HEK293 (cell line): ENCODE results near the gene SLC2A4.

ENCODE experiments used
- GLI2 ChIP-seq: fragments of 450-650 bp; formaldehyde crosslinking; IDR thresholded peaks from 2 replicates; pipeline ENCODE4; 2017; ENCODE audit warnings: missing biosample characterization, missing genetic modification characterization, low read depth, borderline replicate concordance
- GLIS2 ChIP-seq: fragments of 450-650 bp; formaldehyde crosslinking; IDR thresholded peaks from 2 replicates; pipeline ENCODE4 v1.5.1; 2016; ENCODE audit warnings: missing biosample characterization, missing genetic modification characterization
- KLF8 ChIP-seq: fragments of 450-650 bp; formaldehyde crosslinking; IDR thresholded peaks from 2 replicates; pipeline ENCODE4 v1.5.1; 2016; ENCODE audit warnings: missing biosample characterization, missing genetic modification characterization
- OVOL3 ChIP-seq: fragments of 450-650 bp; formaldehyde crosslinking; IDR thresholded peaks from 2 replicates; pipeline ENCODE4 v1.5.1; 2016; ENCODE audit warnings: missing biosample characterization, missing genetic modification characterization
- SCRT1 ChIP-seq: fragments of 450-650 bp; formaldehyde crosslinking; IDR thresholded peaks from 2 replicates; pipeline ENCODE4 v1.5.1; 2016; ENCODE audit warnings: missing biosample characterization, missing genetic modification characterization, borderline replicate concordance
- SCRT2 ChIP-seq: fragments of 450-650 bp; formaldehyde crosslinking; IDR thresholded peaks from 2 replicates; pipeline ENCODE4 v1.5.1; 2016; ENCODE audit warnings: missing biosample characterization, missing genetic modification characterization
- ZFP41 ChIP-seq: fragments of 450-650 bp; formaldehyde crosslinking; IDR thresholded peaks from 2 replicates; pipeline ENCODE4 v1.5.1; 2016; ENCODE audit warnings: missing biosample characterization, missing genetic modification characterization, borderline replicate concordance
- ZNF10 ChIP-seq: fragments of 450-650 bp; formaldehyde crosslinking; IDR thresholded peaks from 2 replicates; pipeline ENCODE4 v1.5.1; 2017; ENCODE audit warnings: missing biosample characterization, missing genetic modification characterization
- ZNF138 ChIP-seq: fragments of 450-650 bp; formaldehyde crosslinking; IDR thresholded peaks from 2 replicates; pipeline ENCODE4 v1.5.1; 2016; ENCODE audit warnings: missing biosample characterization, missing genetic modification characterization, borderline replicate concordance
- ZNF335 ChIP-seq: fragments of 450-650 bp; formaldehyde crosslinking; conservative IDR thresholded peaks from 2 replicates; pipeline ENCODE4 v1.5.1; 2016; ENCODE audit warnings: missing biosample characterization, missing genetic modification characterization
- ZNF394 ChIP-seq: fragments of 450-650 bp; formaldehyde crosslinking; IDR thresholded peaks from 2 replicates; pipeline ENCODE4 v1.5.1; 2016; ENCODE audit warnings: missing biosample characterization, missing genetic modification characterization, mild to moderate bottlenecking, moderate library complexity, borderline replicate concordance
- ZNF548 ChIP-seq: fragments of 450-650 bp; formaldehyde crosslinking; IDR thresholded peaks from 2 replicates; pipeline ENCODE4 v1.5.1; 2016; ENCODE audit warnings: missing biosample characterization, missing genetic modification characterization
- ZNF549 ChIP-seq: fragments of 450-650 bp; IDR thresholded peaks from 2 replicates; pipeline ENCODE4 v1.5.1; 2018; ENCODE audit warnings: missing biosample characterization, missing genetic modification characterization, mild to moderate bottlenecking, inconsistent platforms, moderate library complexity
- ZNF560 ChIP-seq: fragments of 450-650 bp; formaldehyde crosslinking; IDR thresholded peaks from 2 replicates; pipeline ENCODE4 v1.5.1; 2017; ENCODE audit warnings: missing biosample characterization, missing genetic modification characterization, borderline replicate concordance
- ZNF571 ChIP-seq: fragments of 450-650 bp; formaldehyde crosslinking; IDR thresholded peaks from 2 replicates; pipeline ENCODE4 v1.5.0; 2017; ENCODE audit warnings: missing biosample characterization, missing genetic modification characterization
- ZNF629 ChIP-seq: fragments of 450-650 bp; formaldehyde crosslinking; IDR thresholded peaks from 2 replicates; pipeline ENCODE4 v1.5.1; 2017; ENCODE audit warnings: missing biosample characterization, missing genetic modification characterization
- ZNF664 ChIP-seq: fragments of 450-650 bp; formaldehyde crosslinking; IDR thresholded peaks from 2 replicates; pipeline ENCODE4 v1.5.1; 2016; ENCODE audit warnings: missing biosample characterization, missing genetic modification characterization
- ZNF701 ChIP-seq: fragments of 450-650 bp; formaldehyde crosslinking; IDR thresholded peaks from 2 replicates; pipeline ENCODE4 v1.5.1; 2016; ENCODE audit warnings: missing biosample characterization, missing genetic modification characterization
- ZNF768 ChIP-seq: fragments of 450-650 bp; formaldehyde crosslinking; IDR thresholded peaks from 2 replicates; pipeline ENCODE4 v1.5.1; 2018; ENCODE audit warnings: missing biosample characterization, mild to moderate bottlenecking, missing genetic modification characterization
- ZNF792 ChIP-seq: fragments of 450-650 bp; formaldehyde crosslinking; IDR thresholded peaks from 2 replicates; pipeline ENCODE4 v1.5.1; 2016; ENCODE audit warnings: missing biosample characterization, missing genetic modification characterization
- TF ChIP-seq, protein P1 (sequence below): fragments of 450-650 bp; formaldehyde crosslinking; IDR thresholded peaks from 2 replicates; pipeline ENCODE4 v1.5.1; 2016; ENCODE audit warnings: missing biosample characterization, missing genetic modification characterization
- TF ChIP-seq, protein P2 (sequence below): fragments of 450-650 bp; formaldehyde crosslinking; IDR thresholded peaks from 2 replicates; pipeline ENCODE4 v1.5.1; 2016; ENCODE audit warnings: missing biosample characterization, missing genetic modification characterization
- TF ChIP-seq, protein P3 (sequence below): fragments of 450-650 bp; formaldehyde crosslinking; IDR thresholded peaks from 2 replicates; pipeline ENCODE4 v1.5.1; 2017; ENCODE audit warnings: missing biosample characterization, missing genetic modification characterization
- TF ChIP-seq, protein P4 (sequence below): fragments of 450-650 bp; formaldehyde crosslinking; IDR thresholded peaks from 2 replicates; pipeline ENCODE4 v1.5.1; 2016; ENCODE audit warnings: missing biosample characterization, missing genetic modification characterization
- TF ChIP-seq, protein P5 (sequence below): fragments of 450-650 bp; formaldehyde crosslinking; IDR thresholded peaks from 2 replicates; pipeline ENCODE4 v1.5.0; 2017; ENCODE audit warnings: missing biosample characterization, missing genetic modification characterization, borderline replicate concordance
- TF ChIP-seq, protein P6 (sequence below): fragments of 450-650 bp; formaldehyde crosslinking; IDR thresholded peaks from 2 replicates; pipeline ENCODE4 v1.5.1; 2016; ENCODE audit warnings: missing biosample characterization, missing genetic modification characterization

SLC2A4 gene

DNA sequence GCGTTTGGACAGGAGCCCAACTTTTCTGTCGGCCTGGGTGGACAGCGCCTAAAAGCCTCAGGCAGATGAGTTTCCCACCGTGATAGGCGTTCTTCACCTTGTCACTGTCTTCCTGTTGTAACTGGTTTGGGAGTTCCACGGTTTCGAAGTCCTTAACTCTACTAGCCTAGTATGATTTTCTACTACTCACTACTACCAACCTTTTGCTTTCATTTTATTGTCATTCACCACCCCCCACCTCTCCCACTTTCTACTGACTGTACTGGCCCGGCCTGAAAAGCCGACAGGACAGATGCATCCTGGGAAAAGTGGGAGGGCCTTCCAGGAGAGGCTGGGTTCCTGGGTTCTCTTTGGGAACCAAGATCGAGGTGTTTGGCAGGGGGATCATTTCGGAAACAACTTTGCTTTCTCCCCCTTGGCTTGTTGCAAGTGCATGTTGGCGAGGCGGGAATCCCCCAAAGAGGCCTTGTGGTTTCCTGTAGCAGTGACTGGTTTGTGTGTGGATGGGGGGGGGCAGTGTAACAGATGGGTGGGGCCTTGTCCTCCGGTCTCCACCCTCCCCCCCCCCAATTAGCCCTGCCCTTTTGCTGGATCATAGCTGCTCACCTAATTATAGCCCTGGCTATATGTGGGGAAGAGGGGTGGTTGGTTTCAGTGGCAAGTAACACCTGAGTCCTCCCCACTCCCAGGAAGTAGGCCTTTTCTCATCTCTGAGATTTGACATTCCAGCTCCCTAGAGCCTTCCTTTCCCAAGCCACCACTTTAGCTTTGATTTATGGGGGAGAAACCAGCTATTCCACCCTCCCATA is 27.3 kb downstream of the SLC2A4 start (continued):
- TF ChIP-seq ZNF335 (tag by site-specific recombination) (peak; percentile 83), ZNF571 (tag by site-specific recombination) (no peak), ZNF701 (tag by site-specific recombination) (no peak), GLI2 (no peak), ZNF768 (no peak), ZNF138 (no peak), ZNF629 (tag by site-specific recombination) (peak; percentile 21; the same call in 1 of the 2 replicates), ZNF394 (tag by site-specific recombination) (0 out of 2 replicates have a peak, but pooled peaks have one; percentile 38), ZNF548 (no peak), KLF8 (tag by site-specific recombination) (peak; percentile 25), ZFP41 (tag by site-specific recombination) (no peak), ZNF664 (peak; percentile 99), ZNF549 (tag by site-specific recombination) (no peak), SCRT1 (tag by site-specific recombination) (no peak), ZNF560 (no peak), OVOL3 (tag by site-specific recombination) (no peak), GLIS2 (tag by site-specific recombination) (no peak), SCRT2 (tag by site-specific recombination) (peak; percentile 89), ZNF792 (tag by site-specific recombination) (no peak), ZNF10 (tag by site-specific recombination) (no peak)
- TF ChIP-seq, protein P1, sequence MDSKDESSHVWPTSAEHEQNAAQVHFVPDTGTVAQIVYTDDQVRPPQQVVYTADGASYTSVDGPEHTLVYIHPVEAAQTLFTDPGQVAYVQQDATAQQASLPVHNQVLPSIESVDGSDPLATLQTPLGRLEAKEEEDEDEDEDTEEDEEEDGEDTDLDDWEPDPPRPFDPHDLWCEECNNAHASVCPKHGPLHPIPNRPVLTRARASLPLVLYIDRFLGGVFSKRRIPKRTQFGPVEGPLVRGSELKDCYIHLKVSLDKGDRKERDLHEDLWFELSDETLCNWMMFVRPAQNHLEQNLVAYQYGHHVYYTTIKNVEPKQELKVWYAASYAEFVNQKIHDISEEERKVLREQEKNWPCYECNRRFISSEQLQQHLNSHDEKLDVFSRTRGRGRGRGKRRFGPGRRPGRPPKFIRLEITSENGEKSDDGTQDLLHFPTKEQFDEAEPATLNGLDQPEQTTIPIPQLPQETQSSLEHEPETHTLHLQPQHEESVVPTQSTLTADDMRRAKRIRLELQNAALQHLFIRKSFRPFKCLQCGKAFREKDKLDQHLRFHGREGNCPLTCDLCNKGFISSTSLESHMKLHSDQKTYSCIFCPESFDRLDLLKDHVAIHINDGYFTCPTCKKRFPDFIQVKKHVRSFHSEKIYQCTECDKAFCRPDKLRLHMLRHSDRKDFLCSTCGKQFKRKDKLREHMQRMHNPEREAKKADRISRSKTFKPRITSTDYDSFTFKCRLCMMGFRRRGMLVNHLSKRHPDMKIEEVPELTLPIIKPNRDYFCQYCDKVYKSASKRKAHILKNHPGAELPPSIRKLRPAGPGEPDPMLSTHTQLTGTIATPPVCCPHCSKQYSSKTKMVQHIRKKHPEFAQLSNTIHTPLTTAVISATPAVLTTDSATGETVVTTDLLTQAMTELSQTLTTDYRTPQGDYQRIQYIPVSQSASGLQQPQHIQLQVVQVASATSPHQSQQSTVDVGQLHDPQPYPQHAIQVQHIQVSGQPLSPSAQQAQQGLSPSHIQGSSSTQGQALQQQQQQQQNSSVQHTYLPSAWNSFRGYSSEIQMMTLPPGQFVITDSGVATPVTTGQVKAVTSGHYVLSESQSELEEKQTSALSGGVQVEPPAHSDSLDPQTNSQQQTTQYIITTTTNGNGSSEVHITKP (tag by site-specific recombination) = peak; percentile 99
- TF ChIP-seq, protein P2, sequence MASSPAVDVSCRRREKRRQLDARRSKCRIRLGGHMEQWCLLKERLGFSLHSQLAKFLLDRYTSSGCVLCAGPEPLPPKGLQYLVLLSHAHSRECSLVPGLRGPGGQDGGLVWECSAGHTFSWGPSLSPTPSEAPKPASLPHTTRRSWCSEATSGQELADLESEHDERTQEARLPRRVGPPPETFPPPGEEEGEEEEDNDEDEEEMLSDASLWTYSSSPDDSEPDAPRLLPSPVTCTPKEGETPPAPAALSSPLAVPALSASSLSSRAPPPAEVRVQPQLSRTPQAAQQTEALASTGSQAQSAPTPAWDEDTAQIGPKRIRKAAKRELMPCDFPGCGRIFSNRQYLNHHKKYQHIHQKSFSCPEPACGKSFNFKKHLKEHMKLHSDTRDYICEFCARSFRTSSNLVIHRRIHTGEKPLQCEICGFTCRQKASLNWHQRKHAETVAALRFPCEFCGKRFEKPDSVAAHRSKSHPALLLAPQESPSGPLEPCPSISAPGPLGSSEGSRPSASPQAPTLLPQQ (tag by site-specific recombination) = no peak
- TF ChIP-seq, protein P3, sequence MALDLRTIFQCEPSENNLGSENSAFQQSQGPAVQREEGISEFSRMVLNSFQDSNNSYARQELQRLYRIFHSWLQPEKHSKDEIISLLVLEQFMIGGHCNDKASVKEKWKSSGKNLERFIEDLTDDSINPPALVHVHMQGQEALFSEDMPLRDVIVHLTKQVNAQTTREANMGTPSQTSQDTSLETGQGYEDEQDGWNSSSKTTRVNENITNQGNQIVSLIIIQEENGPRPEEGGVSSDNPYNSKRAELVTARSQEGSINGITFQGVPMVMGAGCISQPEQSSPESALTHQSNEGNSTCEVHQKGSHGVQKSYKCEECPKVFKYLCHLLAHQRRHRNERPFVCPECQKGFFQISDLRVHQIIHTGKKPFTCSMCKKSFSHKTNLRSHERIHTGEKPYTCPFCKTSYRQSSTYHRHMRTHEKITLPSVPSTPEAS (tag by site-specific recombination) = no peak
- TF ChIP-seq, protein P4, sequence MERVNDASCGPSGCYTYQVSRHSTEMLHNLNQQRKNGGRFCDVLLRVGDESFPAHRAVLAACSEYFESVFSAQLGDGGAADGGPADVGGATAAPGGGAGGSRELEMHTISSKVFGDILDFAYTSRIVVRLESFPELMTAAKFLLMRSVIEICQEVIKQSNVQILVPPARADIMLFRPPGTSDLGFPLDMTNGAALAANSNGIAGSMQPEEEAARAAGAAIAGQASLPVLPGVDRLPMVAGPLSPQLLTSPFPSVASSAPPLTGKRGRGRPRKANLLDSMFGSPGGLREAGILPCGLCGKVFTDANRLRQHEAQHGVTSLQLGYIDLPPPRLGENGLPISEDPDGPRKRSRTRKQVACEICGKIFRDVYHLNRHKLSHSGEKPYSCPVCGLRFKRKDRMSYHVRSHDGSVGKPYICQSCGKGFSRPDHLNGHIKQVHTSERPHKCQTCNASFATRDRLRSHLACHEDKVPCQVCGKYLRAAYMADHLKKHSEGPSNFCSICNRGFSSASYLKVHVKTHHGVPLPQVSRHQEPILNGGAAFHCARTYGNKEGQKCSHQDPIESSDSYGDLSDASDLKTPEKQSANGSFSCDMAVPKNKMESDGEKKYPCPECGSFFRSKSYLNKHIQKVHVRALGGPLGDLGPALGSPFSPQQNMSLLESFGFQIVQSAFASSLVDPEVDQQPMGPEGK (tag by site-specific recombination) = peak; percentile 58; the same call in 1 of the 2 replicates
- TF ChIP-seq, protein P5, sequence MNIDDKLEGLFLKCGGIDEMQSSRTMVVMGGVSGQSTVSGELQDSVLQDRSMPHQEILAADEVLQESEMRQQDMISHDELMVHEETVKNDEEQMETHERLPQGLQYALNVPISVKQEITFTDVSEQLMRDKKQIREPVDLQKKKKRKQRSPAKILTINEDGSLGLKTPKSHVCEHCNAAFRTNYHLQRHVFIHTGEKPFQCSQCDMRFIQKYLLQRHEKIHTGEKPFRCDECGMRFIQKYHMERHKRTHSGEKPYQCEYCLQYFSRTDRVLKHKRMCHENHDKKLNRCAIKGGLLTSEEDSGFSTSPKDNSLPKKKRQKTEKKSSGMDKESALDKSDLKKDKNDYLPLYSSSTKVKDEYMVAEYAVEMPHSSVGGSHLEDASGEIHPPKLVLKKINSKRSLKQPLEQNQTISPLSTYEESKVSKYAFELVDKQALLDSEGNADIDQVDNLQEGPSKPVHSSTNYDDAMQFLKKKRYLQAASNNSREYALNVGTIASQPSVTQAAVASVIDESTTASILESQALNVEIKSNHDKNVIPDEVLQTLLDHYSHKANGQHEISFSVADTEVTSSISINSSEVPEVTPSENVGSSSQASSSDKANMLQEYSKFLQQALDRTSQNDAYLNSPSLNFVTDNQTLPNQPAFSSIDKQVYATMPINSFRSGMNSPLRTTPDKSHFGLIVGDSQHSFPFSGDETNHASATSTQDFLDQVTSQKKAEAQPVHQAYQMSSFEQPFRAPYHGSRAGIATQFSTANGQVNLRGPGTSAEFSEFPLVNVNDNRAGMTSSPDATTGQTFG (tag by site-specific recombination) = no peak
- TF ChIP-seq, protein P6, sequence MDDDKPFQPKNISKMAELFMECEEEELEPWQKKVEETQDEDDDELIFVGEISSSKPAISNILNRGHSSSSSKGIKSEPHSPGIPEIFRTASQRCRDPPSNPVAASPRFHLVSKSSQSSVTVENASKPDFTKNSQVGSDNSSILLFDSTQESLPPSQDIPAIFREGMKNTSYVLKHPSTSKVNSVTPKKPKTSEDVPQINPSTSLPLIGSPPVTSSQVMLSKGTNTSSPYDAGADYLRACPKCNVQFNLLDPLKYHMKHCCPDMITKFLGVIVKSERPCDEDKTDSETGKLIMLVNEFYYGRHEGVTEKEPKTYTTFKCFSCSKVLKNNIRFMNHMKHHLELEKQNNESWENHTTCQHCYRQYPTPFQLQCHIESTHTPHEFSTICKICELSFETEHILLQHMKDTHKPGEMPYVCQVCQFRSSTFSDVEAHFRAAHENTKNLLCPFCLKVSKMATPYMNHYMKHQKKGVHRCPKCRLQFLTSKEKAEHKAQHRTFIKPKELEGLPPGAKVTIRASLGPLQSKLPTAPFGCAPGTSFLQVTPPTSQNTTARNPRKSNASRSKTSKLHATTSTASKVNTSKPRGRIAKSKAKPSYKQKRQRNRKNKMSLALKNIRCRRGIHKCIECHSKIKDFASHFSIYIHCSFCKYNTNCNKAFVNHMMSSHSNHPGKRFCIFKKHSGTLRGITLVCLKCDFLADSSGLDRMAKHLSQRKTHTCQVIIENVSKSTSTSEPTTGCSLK = no peak
